Ecto neural progenitor cell (in vitro differentiated cells): ENCODE data around the gene RELCH.

ENCODE experiments used
- DNase-seq: peaks from one replicate; pipeline ENCODE4 v3.0.0-alpha.2; 2018; ENCODE audit warnings: low spot score

RELCH gene

GRCh38 chr18:62338446-62339105, 151.5 kb downstream of the RELCH start:
- no peak for DNase-seq

GRCh38 chr18:62339106-62339988, 152.3 kb downstream of the RELCH start:
- DNase-seq = no peak

- no peak for DNase-seq
Observed at GRCh38 chr18:62340996-62341395, 153.9 kb downstream of the RELCH start.

GRCh38 chr18:62341473-62341872, 154.4 kb downstream of the RELCH start:
- no peak for DNase-seq

GRCh38 chr18:62342884-62343283, 155.8 kb downstream of the RELCH start:
- DNase-seq = no peak

GRCh38 chr18:62343316-62343715, 156.3 kb downstream of the RELCH start:
- DNase-seq = no peak

- DNase-seq = no peak
Observed at GRCh38 chr18:62345909-62346308, 158.9 kb downstream of the RELCH start.

GRCh38 chr18:62346333-62347088, 159.5 kb downstream of the RELCH start:
- DNase-seq = no peak

GRCh38 chr18:62347089-62347506, 160.0 kb downstream of the RELCH start:
- DNase-seq = no peak

GRCh38 chr18:62348474-62348873, 161.4 kb downstream of the RELCH start:
- no peak for DNase-seq

- DNase-seq = no peak
Observed at GRCh38 chr18:62353170-62353569, 166.1 kb downstream of the RELCH start.

GRCh38 chr18:62354151-62354550, 167.1 kb downstream of the RELCH start:
- DNase-seq = no peak

- DNase-seq = no peak
Observed at GRCh38 chr18:62357079-62357719, 170.1 kb downstream of the RELCH start.
